GM21528 (cell line): ENCODE results near the gene BAG5.
A peak's percentile ranks its signal among the peaks of the same experiment; 100 is the strongest.

Experiments used
- ATAC-seq: cut with Tn5 transposase; IDR thresholded peaks from one replicate; pipeline ENCODE4 v1.9.1; 2021; ENCODE audit warnings: mild to moderate bottlenecking, moderate library complexity; ENCODE audit not compliant: unreplicated experiment, low FRiP score

The BAG5 gene

GRCh38 chr14:103524002-103524935 lies 38.2 kb downstream of the BAG5 start:
- ATAC-seq = no peak

DNA sequence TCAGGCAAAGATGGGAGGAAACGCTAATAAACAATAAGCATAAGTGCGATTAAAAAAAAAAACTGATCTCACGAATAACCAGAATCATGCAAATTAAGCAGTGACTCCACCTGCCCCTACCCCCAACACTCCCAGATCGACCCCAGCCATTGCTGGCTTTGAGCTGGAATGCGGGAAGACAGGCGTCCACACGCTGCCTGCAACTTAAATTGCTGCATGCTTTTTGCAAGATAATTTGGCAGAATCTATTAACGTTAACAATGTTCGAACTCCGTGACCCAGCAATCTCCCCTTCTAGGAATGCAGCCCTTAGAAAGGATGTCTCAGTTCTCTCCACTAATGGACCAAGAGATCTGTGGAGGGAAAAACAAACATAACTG lies 38.9 kb downstream of the BAG5 start:
- no peak for ATAC-seq

DNA sequence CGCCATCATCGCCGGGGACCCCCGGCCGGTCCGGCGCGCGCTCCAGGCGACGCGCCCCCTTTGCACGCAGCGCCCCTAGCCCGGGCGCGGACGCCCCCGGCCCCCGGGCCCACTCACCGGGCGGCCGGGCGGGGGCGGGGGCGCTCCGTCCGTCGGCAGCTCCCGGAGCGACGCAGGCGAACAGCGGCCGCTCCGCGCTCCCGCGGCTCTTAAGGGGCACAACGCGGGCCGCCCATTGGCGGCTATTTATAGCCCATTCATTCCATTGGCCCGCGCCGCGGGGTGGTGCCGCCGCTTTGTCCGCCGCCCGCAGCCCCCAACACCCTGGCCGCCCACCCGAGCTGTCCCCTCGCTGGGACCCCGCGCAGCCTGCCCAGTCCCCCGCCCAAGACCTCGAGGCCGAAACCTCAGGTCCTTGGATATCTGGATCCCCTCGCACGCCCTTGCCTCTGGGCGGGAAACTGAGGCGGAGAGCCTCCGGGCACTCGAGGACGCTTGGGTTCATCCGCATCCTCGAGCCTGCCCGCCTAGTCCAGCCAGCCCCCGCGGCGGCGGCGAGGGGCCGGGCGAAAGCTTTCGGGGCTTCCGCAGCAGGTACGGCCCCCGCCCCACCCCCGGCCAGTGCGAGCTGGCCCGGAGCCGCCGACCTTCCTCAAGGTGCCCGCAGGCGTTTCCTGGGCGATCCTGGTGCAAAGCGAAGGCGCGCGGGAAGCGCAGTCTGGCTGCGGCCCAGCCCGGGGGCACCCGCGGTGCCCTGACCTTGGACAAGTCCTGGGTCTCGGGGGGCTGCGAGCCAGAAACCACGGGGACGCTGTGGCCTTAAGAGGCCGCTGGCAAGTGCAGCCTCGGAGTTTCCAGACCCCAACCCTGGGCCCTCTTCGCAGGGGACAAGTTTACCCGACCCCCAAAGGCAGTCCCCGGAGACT lies 39.5 kb downstream of the BAG5 start, which contains the start of gene CKB:
CKB (minus strand) TSS at position 182 of the 926 bp plus-strand sequence. CDS start 337 bp downstream, outside the sequence.
- no peak for ATAC-seq

DNA sequence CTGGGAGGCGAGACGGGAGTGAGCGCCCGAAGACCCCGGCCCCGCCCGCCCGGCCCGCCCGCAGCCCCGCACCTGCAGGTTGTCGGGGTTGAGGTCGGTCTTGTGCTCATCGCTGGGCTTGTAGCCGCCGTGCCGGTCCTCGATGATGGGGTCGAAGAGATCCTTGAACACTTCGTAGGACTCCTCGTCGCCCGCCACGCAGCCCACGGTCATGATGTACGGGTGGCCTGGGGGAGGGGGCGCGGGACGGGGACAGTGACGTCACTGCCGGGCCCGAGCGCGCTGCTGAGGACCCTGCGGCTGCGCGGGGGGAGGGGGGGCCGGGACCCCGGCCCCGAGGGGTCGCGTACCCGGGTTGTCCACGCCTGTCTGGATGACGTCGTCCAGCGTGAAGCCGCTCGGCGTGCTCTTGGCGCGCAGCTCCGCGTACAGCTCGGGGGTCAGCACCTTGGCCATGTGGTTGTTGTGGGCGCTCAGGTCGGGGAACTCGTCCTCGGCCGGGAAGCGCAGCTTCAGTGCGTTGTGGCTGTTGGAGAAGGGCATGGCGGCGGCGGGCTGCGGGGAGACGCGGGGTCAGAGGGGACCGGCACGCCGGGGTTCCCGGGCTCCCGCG lies 40.4 kb downstream of the BAG5 start:
- ATAC-seq = no peak

- ATAC-seq = no peak
Observed at GRCh38 chr14:103521438-103521950, 41.0 kb downstream of the BAG5 start.

- peak; percentile 37 for ATAC-seq
Observed at GRCh38 chr14:103520657-103521437, 41.6 kb downstream of the BAG5 start.

DNA sequence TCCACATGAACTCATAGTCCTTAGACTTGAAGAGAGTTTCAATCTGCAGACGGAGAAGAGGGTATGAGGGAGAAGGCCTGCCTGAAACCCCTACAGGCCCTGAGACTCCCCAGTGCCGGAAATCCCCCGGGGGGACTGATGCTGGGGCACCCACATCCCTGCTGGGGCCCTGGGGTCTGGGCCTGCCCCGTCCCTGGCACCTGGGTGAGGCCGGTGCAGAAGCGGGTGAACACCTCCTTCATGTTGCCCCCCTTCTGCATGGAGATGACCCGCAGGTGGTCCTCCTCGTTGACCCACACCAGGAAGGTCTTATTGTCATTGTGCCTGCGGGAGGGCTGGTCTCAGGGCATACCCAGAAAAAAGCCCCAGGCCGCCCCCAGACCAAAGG lies 42.2 kb downstream of the BAG5 start:
- ATAC-seq = no peak

- no peak for ATAC-seq
Observed at GRCh38 chr14:103519837-103520212, 42.6 kb downstream of the BAG5 start.

DNA sequence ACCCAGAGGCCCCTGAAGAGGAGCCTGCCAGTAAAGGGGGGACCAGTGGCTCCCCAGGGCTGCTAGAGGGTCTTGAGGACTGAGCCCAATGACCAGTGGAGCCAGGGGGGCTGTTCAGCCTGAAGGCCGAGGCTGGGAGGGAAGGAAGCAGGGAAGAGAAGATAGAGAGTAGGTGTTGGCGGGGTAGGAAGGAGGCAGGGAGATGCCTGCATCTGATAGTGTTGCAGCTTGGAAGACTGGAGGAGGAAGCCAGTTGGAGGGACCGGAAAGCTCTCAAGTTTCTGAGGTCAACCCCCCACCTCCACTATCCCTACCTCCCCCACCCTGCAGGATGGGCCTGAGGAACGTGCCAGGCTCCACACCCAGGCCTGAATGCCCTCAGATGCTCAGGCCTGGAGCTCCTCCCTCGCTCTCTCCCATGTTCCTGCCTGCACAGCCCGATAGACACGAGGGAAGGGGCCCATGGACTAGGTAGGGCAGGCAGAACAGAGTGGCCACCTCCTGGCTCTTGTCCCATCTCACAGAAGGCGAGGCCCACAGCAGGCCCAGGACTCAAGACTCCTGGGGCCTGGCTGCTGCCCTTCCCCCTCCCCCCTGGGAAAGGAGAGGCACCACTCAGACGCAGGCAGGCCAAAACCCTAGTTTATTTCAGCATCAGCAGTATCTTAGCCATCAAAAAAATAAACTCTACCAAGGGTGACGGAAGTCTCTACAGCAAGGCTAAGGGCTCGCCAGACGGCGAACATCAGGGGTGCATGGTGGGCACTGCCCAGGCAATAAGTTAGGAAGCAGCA lies 43.2 kb downstream of the BAG5 start:
- ATAC-seq = no peak

GRCh38 chr14:103518422-103519042 lies 43.9 kb downstream of the BAG5 start:
- ATAC-seq = no peak

GRCh38 chr14:103517721-103518421 lies 44.6 kb downstream of the BAG5 start:
- no peak for ATAC-seq

DNA sequence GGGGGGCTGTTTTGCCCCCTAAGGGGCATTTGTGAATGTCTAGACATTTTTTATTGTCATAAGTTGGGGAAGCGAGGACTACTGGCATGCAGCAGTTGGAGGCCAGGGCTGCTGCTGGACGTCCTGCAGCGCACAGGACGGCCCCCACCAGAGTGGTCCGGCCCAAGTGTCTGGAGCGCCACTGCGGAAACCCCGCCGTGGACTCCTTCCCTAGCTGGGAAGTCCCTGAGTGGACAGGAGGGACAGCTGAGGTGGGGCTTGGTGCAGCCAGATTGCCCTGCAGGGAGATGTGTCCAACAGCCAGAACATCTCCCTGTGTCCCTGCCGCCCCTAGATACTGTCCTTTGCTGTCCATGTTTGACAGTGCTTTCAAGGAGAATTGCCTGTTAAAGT lies 45.3 kb downstream of the BAG5 start:
- no peak for ATAC-seq

DNA sequence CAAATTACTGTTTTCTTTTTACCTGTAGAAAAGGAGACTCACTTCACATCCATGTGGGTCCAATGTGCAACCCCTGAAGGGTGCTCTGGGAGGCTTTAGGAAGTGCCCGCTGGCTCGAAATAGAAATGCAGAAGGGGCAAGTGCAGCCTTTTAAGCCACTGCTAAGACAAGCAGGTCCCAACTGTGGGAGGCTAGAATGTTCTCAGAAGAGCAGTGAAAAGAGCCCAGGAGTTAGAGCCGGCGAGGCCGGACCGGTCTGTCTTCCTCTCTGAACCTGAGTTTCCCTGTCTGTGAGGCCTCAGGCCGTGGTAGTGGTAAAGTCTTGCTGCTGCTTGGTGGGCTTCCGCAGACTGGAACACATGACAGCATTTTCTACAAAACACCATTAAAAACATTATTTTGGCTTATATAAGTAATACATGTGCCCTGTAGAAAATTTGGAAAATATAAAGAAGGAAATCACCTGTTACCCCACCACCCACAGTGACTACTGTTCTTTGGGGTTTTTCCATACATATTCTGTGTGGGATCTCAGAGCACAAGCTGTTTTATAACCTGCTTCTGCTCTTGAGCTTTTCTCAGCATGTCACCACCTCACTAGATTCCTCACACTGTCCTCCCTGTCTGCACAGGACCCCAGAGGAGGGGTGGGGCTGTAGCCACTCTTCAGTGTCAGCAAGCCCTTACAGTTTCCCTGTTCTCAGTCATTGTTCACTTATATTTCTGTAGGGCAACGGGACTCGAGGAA lies 45.9 kb downstream of the BAG5 start:
- ATAC-seq = no peak

DNA sequence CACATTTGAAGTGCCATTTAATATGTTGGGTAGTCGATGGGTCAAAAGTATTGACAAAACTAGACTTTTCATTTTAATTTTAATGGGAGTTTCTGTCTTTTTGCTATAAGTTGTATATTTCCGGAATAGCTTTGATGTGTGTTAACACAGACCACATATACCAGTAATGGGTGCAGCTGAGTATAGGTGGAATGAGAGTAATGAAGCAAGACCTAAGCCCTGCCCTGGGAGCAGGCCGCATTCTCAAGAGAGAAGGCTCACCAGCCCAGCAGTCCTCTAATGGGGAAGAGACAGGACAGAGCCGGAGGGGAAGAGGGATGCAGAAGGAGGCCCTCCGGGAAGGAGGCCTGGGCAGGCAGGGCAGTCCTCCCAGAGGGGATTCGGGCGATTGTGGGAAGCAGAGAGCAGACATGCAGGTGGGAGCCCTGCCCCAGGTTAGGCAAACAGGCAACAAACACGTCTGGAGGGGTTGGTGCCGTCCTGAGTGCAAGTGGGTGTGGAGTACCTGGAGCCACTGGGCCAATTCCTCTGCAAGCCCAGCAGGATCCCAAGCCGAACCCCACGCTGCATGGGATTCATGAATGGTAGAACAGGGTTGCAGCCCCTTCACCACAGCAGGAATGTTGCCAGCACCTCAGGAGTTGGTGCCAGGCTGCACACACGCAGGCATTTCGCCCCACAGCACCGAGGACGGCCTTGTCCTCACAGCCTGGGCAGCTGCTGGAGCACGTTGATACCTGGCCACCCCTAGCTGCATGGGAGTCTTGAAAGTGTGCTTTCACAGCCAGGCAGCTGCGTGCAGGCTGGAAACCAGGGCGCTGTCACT lies 47.6 kb downstream of the BAG5 start:
- ATAC-seq = no peak

GRCh38 chr14:103512701-103513611 lies 49.5 kb downstream of the BAG5 start:
- no peak for ATAC-seq
